Measurements from ENCODE around the gene S100A1. TPM values are rescaled to one million over a fixed set of nuclear protein-coding genes. Genes with fewer than 3 reads are reported as not detected.

The S100A1 gene
- total RNA-seq, 1 experiment from 2014 or later, result 0.29 TPM

DNA sequence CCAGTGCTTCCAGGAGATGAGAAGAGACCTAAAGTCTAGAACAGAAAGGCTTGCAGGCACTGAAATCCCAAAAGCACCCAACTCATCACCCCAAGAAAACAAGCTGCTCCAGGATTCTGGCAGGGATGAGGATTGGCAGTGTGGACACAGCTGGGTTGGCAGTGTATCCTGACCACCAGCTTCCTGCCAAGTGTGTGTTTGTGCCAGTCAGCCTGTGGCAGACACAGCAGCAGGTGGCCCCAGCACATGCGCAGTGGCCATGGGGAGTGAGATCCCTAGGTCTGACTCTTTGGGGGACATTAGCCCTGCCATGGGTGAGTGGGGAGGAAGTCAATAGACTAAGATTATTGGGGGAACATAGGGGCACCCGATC, 21.6 kb downstream of the S100A1 start:
- Histone ChIP-seq H3K4me3 (ENCODE audit: low read length) (no peak overlapping the region), H3K27ac (ENCODE audit: low read length) (no peak overlapping the region), H3K4me1 (ENCODE audit: insufficient read depth, low read length) (peaks cover 14% of the 10 kb centered on the region), H3K27me3 (ENCODE audit: low read length) (no peaks in the 10 kb centered on the region), H3K9me3 (ENCODE audit: low read length) (no peaks in the 10 kb centered on the region), H3K79me2 (ENCODE audit: low read length) (no peaks in the 10 kb centered on the region), H4K20me1 (ENCODE audit: low read length) (0 out of 2 replicates have a peak, but pooled peaks cover 5% of the 10 kb centered on the region), H3F3A (ENCODE audit: low read length, unreplicated experiment) (peaks cover 13% of the 10 kb centered on the region), H3K9me2 (replicated peaks; ENCODE audit: low read length) (no peaks in the 10 kb centered on the region), H3K36me3 (ENCODE audit: low read depth, low read length) (peaks cover 18% of the 10 kb centered on the region), H3K4me2 (ENCODE audit: low read length) (no peak overlapping the region), H3K9ac (ENCODE audit: low read length) (no peak overlapping the region), H2AFZ (ENCODE audit: low read length) (no peak overlapping the region)
- POLR2A ChIA-PET (ENCODE audit: unreplicated experiment), result interaction anchor here (0.6 to 1.4 kb wide), 2 partner anchors 14 to 16 kb away, joined by 3 to 10 read pairs; partner anchors contain the start of gene CHTOP
- CTCF ChIA-PET, result no interaction called here
- ATAC-seq (peak; percentile 76), DNase-seq (peak; percentile 76)
- TF ChIP-seq EZH2 (IDR thresholded peaks at IDR 0.05; ENCODE audit: low read length, unreplicated experiment), result no peak
- TF ChIP-seq, protein P1, sequence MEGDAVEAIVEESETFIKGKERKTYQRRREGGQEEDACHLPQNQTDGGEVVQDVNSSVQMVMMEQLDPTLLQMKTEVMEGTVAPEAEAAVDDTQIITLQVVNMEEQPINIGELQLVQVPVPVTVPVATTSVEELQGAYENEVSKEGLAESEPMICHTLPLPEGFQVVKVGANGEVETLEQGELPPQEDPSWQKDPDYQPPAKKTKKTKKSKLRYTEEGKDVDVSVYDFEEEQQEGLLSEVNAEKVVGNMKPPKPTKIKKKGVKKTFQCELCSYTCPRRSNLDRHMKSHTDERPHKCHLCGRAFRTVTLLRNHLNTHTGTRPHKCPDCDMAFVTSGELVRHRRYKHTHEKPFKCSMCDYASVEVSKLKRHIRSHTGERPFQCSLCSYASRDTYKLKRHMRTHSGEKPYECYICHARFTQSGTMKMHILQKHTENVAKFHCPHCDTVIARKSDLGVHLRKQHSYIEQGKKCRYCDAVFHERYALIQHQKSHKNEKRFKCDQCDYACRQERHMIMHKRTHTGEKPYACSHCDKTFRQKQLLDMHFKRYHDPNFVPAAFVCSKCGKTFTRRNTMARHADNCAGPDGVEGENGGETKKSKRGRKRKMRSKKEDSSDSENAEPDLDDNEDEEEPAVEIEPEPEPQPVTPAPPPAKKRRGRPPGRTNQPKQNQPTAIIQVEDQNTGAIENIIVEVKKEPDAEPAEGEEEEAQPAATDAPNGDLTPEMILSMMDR (conservative IDR thresholded peaks at IDR 0.05; ENCODE audit: low read depth, low read length), result no peak
- no peak for TF ChIP-seq EZH2phosphoT487 (IDR thresholded peaks at IDR 0.05; ENCODE audit: borderline replicate concordance, low read length)
- intact Hi-C loops (cut with micrococcal nuclease), result no loop called here
- BruUV-seq (replicated peaks), result no TSS peak

DNA sequence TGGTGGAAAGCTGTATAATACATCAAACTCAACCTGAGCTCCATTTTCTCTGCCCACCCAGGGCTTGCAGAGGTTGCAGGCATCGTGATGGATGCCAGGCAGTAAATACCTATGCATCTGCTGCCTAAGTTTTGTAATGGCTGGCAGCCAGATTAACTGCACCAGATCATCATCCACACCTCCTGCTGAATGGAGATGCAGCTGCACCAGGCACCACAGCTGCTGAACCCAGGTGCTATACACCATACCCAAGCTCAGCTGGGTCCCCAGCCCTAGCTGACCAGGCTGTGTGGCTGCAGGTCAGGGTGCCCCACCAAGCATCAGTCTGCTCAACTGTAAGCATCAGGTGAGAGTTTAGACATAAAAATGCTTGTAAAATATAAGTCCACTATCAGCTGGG, 23.5 kb downstream of the S100A1 start:
- ATAC-seq (no peak), DNase-seq (no peak)
- no peak overlapping the region for H2AFZ ChIP-seq (ENCODE audit: low read length)
- no peak overlapping the region for H3K4me3 ChIP-seq (ENCODE audit: low read length)
- H3K9me3 ChIP-seq (ENCODE audit: low read length), result no peaks in the 10 kb centered on the region
- intact Hi-C loops (cut with micrococcal nuclease), result no loop called here
- H3K4me2 ChIP-seq (ENCODE audit: low read length), result no peak overlapping the region
- no peak overlapping the region for H3K9ac ChIP-seq (ENCODE audit: low read length)
- H3F3A ChIP-seq (ENCODE audit: low read length, unreplicated experiment), result peaks cover 1% of the 10 kb centered on the region
- no peak for TF ChIP-seq EZH2 (IDR thresholded peaks at IDR 0.05; ENCODE audit: low read length, unreplicated experiment)
- no peak for TF ChIP-seq EZH2phosphoT487 (IDR thresholded peaks at IDR 0.05; ENCODE audit: borderline replicate concordance, low read length)
- TF ChIP-seq, protein P1 (conservative IDR thresholded peaks at IDR 0.05; ENCODE audit: low read depth, low read length), result no peak
- no peaks in the 10 kb centered on the region for H3K79me2 ChIP-seq (ENCODE audit: low read length)
- POLR2A ChIA-PET (ENCODE audit: unreplicated experiment), result interaction anchor here (0.6 kb wide), 1 partner anchor 17 kb away, joined by 3 read pairs; no protein-coding TSS in a partner anchor
- H3K4me1 ChIP-seq (ENCODE audit: insufficient read depth, low read length), result peaks cover 14% of the 10 kb centered on the region
- CTCF ChIA-PET, result no interaction called here
- H4K20me1 ChIP-seq (ENCODE audit: low read length), result no peaks in the 10 kb centered on the region
- no peaks in the 10 kb centered on the region for H3K9me2 ChIP-seq (replicated peaks; ENCODE audit: low read length)
- no TSS peak for BruUV-seq (replicated peaks)
- no peak overlapping the region for H3K27ac ChIP-seq (ENCODE audit: low read length)
- no peaks in the 10 kb centered on the region for H3K27me3 ChIP-seq (ENCODE audit: low read length)
- H3K36me3 ChIP-seq (ENCODE audit: low read depth, low read length), result 0 out of 2 replicates have a peak, but pooled peaks cover 1% of the 10 kb centered on the region

GRCh38 chr1:153652805-153653500, 24.7 kb downstream of the S100A1 start:
- DNase-seq, result peak; percentile 66
- Histone ChIP-seq H3K4me2 (ENCODE audit: low read length) (peak overlapping the region; percentile 18; the same call in 1 of the 2 replicates), H3K79me2 (ENCODE audit: low read length) (no peaks in the 10 kb centered on the region), H3K9me2 (replicated peaks; ENCODE audit: low read length) (no peaks in the 10 kb centered on the region), H3K9me3 (ENCODE audit: low read length) (no peaks in the 10 kb centered on the region), H3K27ac (ENCODE audit: low read length) (no peak overlapping the region), H3K27me3 (ENCODE audit: low read length) (no peaks in the 10 kb centered on the region), H3K9ac (ENCODE audit: low read length) (no peak overlapping the region), H3F3A (ENCODE audit: low read length, unreplicated experiment) (no peaks in the 10 kb centered on the region), H2AFZ (ENCODE audit: low read length) (no peak overlapping the region), H3K4me1 (ENCODE audit: insufficient read depth, low read length) (peaks cover 16% of the 10 kb centered on the region), H3K36me3 (ENCODE audit: low read depth, low read length) (no peaks in the 10 kb centered on the region), H3K4me3 (ENCODE audit: low read length) (no peak overlapping the region), H4K20me1 (ENCODE audit: low read length) (no peaks in the 10 kb centered on the region)
- BruUV-seq (replicated peaks), result no TSS peak
- ATAC-seq, result no peak; the same call in 1 of the 2 replicates
- CTCF ChIA-PET, result no interaction called here
- POLR2A ChIA-PET (ENCODE audit: unreplicated experiment), result no interaction called here
- TF ChIP-seq EZH2 (IDR thresholded peaks at IDR 0.05; ENCODE audit: low read length, unreplicated experiment), result no peak
- TF ChIP-seq, protein P1 (conservative IDR thresholded peaks at IDR 0.05; ENCODE audit: low read depth, low read length), result no peak
- no peak for TF ChIP-seq EZH2phosphoT487 (IDR thresholded peaks at IDR 0.05; ENCODE audit: borderline replicate concordance, low read length)
- intact Hi-C loops (cut with micrococcal nuclease), result no loop called here

Data from PC-3 (cell line).